Smooth muscle cell of the umbilical artery (primary cell): ENCODE results near the gene KCNMB1. TPM values are rescaled to one million over a fixed set of nuclear protein-coding genes. Genes with fewer than 3 reads are reported as not detected.

Source experiments
- total RNA-seq: library from RNA; depleted of rRNA; stranded (reverse); fragments of >200 nt; gene quantifications from 2 replicates; pipeline ENCODE4 v1.2.3, GENCODE V29; 2014

KCNMB1 gene
- 0.05 TPM in 1 of 2 replicates, not detected in the other for total RNA-seq

DNA sequence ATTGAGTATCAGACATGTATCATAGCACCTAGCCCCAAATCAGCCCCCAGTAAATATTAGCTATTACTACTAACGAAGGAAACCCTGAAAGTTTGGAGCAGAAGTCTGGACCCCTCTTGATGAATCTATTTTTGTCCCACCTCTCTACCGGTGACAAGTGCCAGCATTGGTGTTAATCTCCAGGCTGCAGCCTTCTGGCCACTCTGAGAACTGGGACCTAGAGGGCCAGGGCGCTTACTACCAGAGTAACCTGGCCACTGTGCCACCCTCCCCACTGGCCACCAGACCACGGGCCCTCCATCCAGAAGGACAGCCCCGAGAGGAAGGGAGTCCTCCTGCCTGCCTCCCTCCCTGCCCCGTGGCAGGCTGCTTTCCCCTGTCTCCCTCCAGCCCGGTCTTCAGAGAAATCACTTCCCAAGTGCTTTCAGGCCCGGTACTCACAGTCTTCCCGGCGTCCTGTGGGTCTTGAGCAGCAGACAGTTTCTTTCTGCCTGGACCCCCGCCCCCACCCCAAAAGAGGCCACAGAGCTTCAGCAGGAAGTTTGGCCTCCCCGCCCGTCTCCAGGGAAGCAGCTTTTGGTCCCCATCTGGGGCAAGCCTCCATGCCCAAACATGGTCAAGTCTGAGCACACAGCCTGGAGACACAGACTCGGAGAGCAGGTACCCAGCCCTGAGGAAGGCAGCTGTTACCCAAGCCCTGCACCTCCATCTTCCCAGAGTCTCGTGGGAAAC lies at the start of gene KCNMB1:
Gene KCNMB1, minus strand, starts transcription at position 550 of the 732 bp plus-strand sequence. CDS start 3,920 bp downstream, outside the sequence.

Other genes with a start within 250 kb of the KCNMB1 start
- gene C5orf58, start 156.4 kb downstream of the KCNMB1 start, total RNA-seq: not detected in 2 replicates
- gene LCP2, start 91.6 kb downstream of the KCNMB1 start, total RNA-seq: not detected in 2 replicates
- gene KCNIP1, start 114.7 kb upstream of the KCNMB1 start, total RNA-seq: not detected in 2 replicates